Medulla oblongata (tissue), 1 donor: ENCODE data around the gene APOC3.
"Not testable (repeated sequence)": the region's sequence is repeated elsewhere in the genome, so short reads cannot be mapped to it uniquely, and the experiment has no call there.

Experiments used
- DNase-seq: peaks from one replicate; pipeline ENCODE4 v3.0.0-alpha.2; 2015; ENCODE audit errors: extremely low spot score

Gene APOC3

DNA sequence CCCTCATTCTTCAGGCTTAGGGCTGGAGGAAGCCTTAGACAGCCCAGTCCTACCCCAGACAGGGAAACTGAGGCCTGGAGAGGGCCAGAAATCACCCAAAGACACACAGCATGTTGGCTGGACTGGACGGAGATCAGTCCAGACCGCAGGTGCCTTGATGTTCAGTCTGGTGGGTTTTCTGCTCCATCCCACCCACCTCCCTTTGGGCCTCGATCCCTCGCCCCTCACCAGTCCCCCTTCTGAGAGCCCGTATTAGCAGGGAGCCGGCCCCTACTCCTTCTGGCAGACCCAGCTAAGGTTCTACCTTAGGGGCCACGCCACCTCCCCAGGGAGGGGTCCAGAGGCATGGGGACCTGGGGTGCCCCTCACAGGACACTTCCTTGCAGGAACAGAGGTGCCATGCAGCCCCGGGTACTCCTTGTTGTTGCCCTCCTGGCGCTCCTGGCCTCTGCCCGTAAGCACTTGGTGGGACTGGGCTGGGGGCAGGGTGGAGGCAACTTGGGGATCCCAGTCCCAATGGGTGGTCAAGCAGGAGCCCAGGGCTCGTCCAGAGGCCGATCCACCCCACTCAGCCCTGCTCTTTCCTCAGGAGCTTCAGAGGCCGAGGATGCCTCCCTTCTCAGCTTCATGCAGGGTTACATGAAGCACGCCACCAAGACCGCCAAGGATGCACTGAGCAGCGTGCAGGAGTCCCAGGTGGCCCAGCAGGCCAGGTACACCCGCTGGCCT is 641 bp downstream of the APOC3 start:
- DNase-seq = no peak

- DNase-seq = no peak
Measured at GRCh38 chr11:116831790-116832349, 2.2 kb downstream of the APOC3 start.

DNA sequence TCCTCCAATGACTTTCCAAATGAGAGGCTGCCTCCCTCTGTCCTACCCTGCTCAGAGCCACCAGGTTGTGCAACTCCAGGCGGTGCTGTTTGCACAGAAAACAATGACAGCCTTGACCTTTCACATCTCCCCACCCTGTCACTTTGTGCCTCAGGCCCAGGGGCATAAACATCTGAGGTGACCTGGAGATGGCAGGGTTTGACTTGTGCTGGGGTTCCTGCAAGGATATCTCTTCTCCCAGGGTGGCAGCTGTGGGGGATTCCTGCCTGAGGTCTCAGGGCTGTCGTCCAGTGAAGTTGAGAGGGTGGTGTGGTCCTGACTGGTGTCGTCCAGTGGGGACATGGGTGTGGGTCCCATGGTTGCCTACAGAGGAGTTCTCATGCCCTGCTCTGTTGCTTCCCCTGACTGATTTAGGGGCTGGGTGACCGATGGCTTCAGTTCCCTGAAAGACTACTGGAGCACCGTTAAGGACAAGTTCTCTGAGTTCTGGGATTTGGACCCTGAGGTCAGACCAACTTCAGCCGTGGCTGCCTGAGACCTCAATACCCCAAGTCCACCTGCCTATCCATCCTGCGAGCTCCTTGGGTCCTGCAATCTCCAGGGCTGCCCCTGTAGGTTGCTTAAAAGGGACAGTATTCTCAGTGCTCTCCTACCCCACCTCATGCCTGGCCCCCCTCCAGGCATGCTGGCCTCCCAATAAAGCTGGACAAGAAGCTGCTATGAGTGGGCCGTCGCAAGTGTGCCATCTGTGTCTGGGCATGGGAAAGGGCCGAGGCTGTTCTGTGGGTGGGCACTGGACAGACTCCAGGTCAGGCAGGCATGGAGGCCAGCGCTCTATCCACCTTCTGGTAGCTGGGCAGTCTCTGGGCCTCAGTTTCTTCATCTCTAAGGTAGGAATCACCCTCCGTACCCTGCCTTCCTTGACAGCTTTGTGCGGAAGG is 2.9 kb downstream of the APOC3 start:
- no peak for DNase-seq

- DNase-seq = no peak
Measured at GRCh38 chr11:116833491-116833815, 3.7 kb downstream of the APOC3 start.

GRCh38 chr11:116833816-116834534 is 4.3 kb downstream of the APOC3 start:
- no peak for DNase-seq

GRCh38 chr11:116834535-116835041 is 4.9 kb downstream of the APOC3 start:
- DNase-seq = not testable (repeated sequence)

DNA sequence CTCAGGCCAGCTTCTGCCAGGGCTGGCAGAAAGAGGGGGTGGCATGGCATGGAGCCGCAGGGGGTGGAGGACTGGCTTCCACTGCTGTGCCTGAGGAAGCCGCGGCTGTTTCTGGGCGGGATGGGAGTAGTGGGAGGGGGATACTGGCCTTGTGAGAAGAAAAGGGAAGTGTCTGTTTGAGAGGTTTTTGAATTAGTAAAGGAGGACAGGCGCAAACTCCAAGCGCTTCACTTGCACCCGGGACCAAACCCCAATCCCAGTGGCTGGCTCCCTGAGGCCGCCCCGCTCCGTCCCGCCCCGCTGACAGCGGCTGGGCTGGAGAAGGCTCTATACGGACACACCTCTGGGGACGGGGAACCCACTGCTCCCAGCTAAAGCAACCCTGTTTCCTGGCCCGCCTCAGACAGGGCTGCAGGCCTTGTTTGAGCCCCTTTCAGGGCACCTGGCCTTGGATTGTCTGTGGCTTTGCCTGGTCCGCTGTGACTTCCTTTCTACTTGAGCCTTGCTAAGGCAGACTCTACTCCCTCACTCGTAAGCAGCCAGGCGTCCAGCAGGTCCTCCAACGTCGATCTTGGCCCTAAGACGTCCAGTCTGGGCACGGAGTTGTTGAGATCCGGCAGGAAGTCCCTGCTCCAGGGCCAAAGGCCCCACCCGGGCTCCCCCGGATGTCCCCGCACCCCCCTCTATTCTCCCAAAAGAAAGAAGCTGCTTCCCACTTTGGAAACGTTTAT is 5.5 kb downstream of the APOC3 start:
- peak; percentile 26 for DNase-seq

DNA sequence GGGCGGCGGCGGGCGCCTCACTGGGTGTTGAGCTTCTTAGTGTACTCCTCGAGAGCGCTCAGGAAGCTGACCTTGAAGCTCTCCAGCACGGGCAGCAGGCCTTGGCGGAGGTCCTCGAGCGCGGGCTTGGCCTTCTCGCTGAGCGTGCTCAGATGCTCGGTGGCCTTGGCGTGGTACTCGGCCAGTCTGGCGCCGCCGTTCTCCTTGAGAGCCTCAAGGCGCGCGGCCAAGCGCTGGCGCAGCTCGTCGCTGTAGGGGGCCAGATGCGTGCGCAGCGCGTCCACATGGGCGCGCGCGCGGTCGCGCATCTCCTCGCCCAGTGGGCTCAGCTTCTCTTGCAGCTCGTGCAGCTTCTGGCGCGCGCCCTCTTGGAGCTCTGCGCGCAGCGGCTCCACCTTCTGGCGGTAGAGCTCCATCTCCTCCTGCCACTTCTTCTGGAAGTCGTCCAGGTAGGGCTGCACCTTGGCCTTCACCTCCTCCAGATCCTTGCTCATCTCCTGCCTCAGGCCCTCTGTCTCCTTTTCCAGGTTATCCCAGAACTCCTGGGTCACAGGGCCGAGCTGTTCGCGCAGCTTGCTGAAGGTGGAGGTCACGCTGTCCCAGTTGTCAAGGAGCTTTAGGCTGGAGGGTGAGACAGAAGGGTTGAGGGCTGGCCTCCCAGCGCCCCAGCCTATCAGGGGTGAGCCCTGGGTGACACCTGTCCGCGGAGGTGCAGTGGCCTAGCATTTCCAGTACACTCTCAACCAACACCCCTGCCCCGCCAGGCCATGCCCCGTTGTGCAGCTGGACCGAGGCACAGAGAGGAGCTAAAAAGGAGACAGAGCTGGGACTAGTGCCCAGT is 6.3 kb downstream of the APOC3 start:
- DNase-seq = peak; percentile 88

DNA sequence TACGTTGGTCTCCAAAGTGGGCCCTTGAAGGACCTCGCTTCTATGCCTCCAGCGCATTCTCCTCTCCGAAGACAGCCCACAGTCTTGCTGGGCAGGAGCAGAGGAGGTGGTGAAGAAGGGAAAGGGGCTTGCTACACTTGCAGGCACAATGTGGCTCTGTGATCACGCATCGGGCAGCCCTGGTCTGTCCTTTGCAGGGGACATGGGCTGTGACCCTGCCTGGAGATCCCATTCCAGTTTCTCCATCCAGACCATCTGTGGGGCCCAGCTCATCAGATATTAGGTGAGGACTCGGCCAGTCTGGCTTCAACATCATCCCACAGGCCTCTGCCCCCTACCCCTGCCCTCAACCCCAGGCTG is 6.9 kb downstream of the APOC3 start:
- DNase-seq = no peak

DNA sequence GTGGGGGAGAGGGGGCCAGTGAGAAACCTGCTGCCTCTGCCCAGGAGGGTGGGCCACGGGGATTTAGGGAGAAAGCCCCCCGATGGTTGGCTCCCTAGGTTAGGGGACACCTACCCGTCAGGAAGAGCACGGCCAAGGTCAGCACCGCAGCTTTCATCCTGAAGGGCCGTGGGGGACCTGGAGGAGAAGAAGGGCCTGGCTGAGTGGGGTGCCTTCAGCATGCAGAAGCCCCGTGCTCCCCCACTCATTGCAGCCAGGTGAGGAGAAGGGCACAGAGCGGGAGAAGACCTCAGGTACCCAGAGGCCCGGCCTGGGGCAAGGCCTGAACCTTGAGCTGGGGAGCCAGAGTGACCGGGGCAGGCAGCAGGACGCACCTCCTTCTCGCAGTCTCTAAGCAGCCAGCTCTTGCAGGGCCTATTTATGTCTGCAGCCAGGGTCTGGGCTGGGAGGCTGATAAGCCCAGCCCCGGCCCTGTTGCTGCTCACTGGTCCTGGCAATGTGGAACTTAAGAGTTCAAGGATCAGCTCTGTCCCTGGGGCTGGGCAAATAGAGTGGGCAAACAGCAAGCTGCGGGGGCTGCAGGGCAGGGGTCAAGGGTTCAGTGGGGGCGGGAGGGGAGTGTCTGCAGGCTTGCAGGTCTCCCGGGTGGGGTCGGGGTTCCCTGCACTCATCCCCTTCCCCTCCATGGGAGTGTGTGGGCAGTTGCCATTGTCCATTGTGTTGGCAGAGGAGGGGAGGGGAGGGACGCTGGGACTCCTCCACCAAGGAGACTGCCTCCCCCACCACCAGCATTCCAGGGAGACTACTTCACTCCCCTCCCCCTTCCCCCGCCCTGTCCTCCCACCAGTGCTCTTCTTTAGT is 7.8 kb downstream of the APOC3 start, which contains the start of gene APOA1:
APOA1 (minus strand) TSS at position 392 of the 861 bp plus-strand sequence; CDS start at position 157, 235 bp downstream.
- no peak for DNase-seq

DNA sequence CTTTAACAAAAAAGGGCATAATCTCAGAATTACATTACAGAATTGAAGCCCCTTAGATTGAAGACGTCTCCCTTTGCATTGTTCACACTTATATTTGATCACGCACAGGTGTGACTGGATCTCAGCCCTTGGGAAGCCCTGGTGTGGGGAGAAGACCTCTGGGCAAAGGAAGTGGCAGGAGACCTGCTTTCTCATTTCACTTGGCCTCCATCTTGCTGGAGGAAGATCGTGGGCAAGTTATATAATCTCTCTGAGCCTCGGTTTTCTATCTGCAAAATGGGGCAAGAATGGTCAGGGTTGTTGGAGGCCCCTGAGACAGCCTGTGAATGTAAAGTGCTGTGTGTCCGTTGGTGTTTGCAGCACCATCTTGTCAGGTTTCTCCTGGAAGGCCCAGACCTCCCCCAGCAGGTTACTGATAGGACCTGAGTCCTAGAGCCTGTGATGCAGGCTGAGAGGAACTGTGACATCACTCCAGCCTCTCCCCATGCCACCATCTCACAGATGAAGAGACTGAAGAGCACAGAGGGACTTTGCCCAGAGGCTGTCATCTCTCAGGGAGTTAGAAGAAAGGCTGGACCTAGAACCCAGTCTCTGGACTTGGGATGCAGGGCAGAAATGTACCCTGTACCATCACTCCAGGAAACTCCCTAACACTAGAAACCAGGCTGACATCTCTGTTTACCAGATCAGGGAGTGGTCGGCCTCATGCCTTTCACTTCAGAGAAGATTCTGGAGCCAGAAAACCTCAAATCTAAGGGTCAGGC is 8.8 kb downstream of the APOC3 start:
- no peak for DNase-seq

GRCh38 chr11:116840224-116840745 is 10.6 kb downstream of the APOC3 start:
- peak; percentile 52 for DNase-seq

- no peak for DNase-seq
Measured at GRCh38 chr11:116840746-116841296, 11.1 kb downstream of the APOC3 start.

DNA sequence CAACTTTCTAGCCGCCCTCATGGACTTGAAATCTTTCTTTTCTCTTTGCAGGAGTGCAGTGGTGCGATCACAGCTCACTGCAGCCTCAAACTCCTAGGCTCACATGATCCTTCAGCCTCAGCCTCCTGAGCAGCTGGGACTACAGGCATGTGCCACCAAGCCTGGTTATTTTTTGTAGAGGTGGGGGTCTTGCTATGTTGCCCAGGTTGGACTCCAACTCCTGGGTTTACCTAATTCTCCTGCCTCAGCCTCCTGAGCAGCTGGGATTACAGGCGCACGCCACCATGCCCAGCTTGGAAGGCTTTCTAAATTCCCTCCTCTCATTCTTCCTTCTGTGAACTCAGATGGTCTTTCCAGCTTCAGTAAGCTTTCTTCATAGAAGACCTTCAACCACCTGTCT is 12.4 kb downstream of the APOC3 start:
- no peak for DNase-seq

DNA sequence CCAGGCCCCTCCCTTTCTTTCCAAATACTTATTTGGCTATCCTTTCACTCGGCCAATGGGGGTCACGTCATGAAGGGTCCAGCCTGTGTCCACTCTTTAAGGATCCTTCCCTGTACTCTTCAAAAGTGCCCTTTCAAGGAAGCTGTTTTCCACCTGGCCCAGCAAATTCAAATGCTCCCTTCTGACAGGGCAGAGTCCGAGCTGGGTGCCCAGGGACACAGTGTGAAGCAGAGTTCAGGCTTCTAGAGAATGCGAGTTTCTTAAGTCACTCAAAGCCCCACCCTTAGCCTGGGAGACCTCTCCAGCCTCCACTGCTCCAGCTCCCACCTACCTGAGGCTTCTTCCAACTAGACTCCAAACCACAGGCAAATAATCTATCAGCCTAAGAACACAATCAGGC is 13.2 kb downstream of the APOC3 start:
- no peak for DNase-seq

GRCh38 chr11:116843661-116844060 is 14.0 kb downstream of the APOC3 start:
- no peak for DNase-seq

- DNase-seq = no peak
Measured at GRCh38 chr11:116844722-116845121, 15.0 kb downstream of the APOC3 start.

DNA sequence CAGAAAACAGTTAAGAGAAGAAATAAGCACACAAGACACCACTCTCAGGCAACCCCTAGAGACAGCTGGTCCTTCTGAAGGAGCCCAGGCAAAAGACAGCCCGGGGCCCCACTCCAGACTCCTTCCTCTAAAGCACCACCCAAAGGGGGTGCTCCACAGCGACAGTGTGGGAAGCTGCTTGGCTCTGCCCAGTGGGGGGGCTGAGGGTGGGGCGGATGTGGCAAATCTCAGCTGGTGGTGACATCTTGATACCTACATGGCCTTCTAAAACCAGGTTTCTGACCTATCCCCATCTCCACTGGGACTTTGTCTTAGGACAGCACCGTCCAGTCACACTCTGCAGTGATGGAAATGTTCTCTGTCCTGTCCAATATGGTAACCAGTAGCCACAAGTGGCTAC is 17.9 kb downstream of the APOC3 start:
- DNase-seq = no peak
